HG03039 (cell line): ENCODE measurements around the gene RNF130.
"Not testable (repeated sequence)": the region's sequence is repeated elsewhere in the genome, so short reads cannot be mapped to it uniquely, and the experiment has no call there.

Source experiments
- ATAC-seq: cut with Tn5 transposase; IDR thresholded peaks from one replicate; pipeline ENCODE4 v1.9.1; 2021; ENCODE audit warnings: mild to moderate bottlenecking, moderate library complexity; ENCODE audit not compliant: unreplicated experiment

Gene RNF130

DNA sequence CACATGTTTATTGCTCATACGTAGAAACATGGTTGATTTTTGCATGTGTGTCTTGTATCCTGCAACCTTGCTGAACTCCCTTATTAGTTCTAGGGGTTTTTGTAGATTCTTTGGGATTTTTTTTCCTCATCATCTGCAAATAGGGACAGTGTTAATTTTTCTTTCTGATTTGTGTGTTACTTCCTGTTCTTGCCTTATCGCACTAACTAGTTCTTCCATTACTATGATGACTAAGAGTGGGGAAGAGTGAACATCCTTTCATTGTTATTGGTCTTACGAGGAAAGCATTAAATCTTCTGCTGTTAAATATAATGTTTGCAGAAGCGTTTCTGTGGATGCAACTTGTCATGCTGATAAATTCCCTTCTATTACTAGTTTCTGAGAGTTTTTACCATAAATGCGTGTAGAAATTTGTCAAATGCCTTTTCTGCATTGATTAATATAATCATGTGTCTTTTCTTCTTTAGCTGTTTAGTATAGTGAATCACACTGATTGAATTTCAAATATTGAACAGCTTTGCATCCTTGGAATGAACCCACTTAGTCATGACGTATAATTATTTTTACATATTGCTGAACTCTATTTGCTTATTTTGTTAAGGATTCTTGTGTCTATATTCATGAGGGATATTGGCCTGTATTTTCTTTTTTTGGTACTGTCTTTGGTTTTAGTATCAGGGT is 32.1 kb upstream of the RNF130 start:
- no peak for ATAC-seq

DNA sequence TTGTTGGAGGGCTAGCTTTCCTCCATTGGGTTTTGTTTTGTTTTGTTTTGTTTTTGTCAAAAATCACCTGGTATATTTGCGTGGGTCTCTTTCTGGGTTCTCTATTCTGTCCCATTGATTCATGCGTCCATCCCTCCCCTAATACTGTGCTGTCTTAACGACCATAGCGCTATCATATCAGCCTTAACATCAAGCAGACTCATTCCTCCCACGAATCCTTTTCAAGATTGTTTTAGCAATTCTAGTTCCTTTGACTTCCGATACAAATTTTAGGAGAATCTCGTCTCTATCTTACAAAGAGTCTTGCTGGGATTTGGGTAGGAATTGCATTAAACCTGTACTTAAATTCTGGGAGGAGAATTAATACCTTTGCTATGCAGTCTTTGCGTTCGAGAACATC is 31.1 kb upstream of the RNF130 start:
- ATAC-seq: no peak

DNA sequence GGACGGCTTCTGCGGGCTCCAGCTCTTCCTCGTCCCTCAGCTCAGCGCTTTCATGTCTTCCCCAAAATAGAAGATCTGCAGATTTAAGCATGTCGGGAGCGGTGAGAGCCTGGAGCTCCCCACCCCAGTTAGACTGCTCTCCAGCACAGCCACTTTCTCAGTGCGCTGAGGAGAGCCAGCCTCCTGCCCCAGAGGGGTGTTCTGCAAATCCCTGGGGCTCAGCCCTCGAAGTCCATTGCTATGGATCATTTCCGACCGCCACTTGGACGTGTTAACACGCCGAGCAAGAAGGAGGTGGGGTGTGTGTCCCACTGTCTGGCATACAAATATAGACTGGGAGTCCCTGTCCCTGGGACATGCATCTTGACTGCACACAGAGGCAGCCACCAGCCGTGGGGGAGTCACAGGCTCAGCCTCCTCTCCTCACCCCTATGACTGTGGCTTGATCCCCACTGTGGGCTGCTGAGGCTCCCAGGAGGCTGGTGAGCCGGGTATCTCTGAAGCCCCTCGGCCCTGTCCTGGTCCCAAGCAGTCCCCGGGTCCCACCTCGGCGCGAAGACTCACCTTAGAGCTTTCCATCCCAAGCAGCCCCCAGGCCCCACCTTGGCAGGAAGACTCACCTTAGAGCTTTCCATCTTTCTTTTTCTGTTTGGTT is 30.0 kb upstream of the RNF130 start:
- ATAC-seq: no peak

DNA sequence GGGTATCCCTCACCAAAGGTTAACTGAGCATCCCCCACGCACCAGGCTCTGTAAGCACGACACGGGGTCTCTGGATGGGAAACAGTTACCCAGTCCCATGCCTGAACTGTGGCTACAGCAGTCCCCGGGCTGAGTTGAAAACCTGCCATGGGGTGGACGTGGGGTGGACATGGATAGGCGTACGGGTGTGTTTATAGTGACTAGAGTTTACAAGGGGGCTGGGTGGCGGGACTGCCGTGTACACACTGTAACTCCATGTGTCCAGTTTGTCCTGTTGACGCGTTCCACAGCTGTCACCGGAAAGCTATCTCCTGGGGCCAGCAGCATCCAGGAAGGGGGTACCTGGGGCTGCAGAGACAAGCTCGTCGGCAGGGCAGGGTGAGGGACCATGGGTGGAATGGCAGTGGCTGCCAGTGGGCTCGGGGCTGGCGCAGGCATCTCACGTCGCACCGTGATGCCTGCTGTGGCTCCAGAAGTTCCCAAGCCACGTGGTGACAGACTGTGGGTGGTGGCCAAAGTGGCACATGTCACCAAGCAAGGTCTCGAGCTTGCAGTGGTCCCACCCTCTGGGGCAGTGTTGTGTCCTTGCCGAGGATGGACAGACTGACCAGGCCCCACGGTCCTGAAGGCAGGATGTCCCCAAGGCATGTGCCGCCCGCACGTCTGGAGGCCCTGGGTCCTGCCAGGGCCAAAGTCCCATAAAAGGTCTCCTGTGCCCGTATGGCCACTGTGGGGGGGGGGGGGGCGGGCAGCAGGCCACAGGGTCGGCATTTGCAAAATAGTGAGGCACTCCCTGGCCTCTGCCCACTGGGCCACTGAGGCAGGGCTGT is 29.3 kb upstream of the RNF130 start:
- ATAC-seq: no peak

DNA sequence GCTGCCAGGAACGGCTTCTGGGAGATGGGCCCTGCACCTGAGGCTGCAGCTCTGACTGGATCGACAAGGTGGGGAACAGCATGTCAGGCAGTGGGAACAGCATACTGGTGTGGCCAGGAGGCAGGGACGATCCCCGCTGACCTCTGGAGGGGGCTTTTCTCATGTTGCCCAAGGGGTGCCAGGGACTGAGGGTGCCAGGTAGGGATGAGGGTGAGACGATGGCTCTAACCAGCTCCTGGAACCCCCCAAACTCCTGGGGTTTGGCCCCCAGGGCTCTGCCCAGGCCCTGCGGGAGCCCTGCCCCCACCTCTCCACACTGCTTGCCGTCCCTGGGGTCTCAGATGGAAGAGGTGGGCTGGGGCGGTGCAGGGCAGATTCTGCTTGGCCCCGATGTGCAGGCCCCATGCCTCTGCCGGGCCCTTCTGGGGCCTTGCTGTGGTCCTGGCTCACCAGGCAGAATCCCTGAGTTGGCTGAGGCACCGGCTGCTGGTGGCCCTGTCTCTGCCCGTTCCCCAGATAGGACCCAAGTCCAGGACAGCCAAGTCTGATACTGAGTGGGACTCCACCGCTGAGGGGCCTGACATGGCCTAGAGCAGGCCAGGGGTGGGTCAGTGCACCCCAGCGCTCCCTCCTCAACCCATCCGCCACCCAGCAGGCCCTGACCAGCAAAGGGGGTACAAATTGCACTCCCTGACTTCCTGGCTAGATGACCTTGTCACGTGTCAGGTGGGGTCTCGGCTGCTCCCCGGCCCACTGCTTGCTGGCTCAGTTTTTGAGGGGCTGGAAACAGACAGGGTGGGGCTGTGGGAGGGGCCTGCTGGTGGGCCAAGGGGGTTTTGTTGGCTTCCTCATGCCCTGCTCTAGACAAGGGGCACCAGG is 28.4 kb upstream of the RNF130 start:
- ATAC-seq: no peak

DNA sequence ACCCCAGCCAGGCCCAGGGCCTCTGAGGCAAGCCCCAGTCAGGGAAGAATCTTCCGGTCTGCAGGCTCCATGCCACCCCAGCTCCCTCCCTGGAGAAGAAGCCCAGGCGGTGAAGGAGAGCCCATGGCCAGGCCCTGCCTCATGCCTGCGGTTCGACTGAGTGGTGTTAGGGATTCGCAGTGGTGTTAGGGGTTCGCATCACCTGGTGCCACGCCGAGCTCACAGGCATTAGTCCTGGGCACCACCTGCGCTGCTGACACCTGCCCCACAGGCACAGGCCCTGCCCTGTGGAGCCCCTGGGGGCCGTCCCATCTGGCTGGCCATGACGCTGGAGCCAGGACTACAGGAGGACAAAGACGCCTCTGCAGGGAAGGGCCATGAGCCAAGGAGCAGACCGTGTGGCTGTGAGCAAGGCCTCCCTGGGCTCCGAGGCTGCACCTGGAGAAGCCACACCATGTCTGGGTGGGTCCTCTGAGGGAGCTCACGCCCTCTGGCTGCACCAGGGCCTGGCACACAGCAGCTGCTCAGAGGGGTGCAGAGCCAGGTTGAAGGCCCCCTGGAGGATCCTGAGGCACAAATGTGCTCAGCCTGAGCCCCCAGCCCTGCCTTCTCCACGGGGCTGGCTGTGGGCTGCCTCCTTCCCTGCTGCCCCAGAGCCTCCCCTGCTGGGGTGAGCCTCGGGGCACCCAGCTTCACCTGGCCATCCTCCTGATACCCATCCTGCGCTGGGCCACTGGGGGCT is 27.6 kb upstream of the RNF130 start:
- no peak for ATAC-seq

DNA sequence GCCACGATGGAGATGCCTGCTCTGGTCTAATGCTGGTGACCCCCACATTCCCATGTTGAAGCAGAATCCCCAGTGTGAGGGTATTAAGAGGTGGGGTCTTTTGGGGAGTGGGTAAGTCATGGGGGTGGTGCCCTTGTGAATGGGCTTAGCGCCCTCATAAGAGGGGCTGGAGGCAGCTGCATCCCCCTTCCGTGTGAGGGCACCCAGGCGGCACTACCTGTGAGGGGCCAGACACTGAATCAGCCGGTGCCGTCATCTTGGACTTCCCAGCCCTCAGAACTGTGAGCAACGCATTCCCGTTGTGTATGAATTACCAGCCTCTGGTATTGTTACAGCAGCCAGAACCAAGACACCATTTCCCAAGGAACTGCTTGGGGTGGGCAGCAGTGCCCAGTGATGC is 27.0 kb upstream of the RNF130 start:
- ATAC-seq: no peak

DNA sequence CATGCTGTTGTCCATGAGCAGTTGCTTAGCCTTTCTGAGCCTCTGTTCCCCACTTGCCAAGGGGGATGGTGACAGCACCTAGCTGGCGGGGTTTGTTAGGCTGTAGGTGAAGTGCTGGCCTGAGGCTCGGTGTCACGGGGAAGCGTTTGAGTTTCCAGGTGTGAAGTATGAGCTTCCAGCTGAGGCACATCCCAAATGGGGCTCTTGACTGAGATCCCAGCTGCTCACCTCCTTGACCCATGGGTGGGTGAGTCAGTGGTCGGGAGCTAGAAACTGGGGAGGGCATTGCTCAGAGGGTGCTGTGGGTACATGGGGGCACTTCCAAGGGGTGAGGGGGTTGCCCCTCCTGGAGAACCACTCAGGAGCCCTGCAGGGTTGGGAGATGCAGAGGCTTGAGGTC is 26.4 kb upstream of the RNF130 start:
- no peak for ATAC-seq

DNA sequence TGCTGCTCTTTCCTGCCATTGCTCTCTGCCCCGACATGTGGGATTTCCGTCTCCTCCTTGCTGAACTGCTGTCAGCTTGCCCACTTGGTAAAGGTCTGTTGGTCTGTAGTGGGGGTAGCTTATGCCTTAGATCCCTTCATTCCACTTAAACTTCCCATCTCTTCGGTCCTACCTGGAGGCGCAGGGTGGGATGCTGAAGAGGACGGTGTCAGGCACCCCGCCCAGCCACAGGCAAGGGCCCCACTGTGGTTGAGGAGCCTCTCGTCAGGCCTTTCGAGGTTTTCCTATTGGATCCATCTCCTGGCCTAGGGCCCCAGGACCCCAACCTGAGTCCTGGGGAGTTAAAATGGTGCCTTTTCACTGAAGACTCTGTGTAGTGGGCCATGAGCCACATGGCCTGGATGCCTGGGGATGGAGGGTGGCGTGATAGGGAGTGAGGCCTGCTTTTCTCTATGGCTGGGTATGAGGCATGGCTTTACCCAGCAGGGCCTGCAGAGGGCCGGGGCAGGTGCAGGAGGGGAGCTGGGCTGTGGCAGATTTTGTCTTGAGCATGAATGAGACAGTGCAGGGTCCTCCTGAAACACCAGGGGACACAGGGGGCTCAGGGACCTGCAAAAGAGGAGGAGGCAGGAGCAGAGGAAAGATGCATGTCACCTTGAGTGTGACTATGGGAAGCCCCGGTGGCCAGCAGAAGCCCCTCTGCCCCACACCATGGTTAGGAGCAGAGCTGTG is 25.8 kb upstream of the RNF130 start:
- ATAC-seq: no peak

DNA sequence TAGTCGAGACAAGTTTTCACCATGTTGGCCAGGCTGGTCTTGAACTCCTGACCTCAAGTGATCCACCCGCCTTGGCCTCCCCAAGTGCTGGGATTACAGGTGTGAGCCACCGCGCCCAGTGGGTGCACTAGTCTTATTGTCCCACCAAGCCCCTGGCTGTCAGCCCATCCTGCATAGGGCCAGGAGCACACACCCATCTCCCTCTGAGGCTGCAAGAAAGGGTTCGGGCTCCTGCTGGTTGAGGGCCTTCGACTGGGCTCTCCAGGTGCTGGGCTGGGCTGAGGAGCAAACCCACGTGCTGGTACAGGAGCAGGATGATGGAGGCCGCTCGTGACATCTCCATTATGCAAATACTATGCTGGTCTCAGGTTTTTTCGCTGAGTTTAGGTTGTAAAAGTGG is 25.1 kb upstream of the RNF130 start:
- no peak for ATAC-seq

DNA sequence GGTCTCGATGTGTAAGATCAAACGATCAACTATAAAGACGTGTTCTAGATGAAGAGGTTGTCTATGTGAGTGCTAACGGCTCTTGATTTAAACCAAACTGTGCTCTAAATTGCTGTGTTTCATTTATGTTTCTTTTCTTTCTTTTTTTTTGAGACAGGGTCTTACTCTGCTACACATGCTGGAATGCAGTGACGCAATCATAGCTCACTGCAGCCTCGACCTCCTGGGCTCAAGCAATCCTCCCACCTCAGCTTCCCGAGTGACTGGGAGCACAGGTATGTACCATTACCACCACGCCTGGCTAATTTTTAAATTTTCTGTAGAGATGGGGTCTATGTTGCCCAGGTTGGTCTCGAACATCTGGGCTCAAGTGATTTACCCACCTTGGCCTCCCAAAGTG is 24.0 kb upstream of the RNF130 start:
- ATAC-seq: no peak

DNA sequence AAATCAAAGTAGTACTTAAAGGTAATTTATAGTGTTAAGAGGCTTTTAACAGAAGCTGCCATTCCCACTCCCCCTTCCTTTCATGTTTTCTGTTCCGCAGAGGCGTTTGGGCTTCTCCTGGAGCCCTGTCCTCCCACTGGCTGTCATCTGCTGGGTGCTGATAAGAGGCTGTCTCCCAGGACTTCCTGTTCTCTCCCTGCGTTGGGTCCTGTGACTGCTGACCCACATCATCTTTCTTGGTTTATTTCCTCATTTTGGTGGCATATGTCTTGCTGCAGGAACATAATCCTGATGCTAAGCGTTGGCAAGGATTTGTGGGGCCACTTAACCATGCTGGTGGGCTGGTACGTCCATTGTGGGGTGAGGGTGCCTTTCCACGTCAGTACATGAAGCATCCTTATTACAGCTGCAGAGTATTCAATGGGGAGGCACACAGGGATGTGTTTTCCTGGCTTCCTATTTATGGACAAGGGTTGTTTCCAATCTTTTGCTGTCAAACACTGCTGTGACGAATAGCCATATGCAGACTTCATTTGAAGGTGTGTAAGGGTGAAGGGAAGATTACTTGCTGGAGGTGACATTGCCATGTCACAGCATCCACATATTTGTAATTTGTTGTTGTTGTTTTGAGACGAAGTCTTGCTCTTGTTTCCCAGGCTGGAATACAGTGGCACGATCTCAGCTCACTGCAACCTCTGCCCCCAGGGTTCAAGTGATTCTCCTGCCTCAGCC is 22.3 kb upstream of the RNF130 start:
- ATAC-seq: no peak

DNA sequence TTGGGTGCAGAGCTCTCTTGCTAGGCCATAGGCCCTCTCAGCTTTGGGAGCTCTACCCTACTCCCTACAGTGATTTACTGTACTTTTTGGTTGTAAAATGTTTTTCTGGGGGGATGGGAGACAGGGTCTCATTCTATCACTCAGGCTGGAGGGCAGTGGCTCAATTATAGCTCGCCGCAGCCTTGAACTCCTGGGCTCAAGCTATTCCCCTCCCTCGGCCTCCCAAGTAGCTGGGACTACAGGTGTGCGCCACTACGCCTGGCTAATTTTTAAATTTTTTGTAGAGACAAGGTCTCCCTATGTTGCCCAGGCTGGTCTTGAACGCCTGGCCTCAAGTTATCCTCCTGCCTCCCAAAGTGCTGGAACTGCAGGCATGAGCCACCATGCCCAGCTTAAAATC is 21.7 kb upstream of the RNF130 start:
- ATAC-seq: no peak

DNA sequence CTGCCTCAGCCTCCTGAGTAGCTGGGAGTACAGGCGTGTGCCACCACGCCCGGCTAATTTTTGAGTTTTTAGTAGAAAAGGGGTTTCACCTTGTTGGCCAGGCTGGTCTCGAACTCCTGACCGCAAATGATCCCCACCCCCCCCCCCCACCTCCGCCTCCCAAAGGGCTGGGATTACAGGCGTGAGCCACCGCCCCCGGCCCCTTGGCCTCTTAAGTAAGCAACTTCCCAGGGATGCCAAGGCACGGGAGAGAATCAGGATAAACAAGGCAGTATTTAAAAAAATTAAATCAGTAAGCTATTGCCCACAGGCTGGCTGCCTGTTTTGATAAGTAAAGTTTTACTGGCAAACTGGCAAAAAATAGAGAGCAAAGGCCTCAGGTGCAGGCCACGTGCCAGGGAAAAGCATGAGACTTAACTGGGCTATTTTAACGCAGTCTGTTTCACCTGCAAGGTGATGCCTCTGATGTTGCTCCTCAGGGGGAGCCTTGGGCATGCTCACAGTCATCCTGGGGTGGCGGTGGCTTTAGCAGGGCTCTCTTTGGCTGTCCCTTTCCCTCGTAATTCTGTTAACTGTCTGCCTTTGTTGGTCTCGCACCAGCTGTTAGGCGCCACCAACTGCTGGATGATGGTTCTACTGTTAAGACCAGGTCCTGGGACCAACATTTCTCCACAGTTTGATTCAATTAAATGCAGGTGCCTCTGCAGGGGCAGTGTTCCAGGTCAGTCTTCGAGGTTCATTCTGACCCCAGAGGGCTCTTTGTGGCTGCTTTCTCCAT is 19.4 kb upstream of the RNF130 start:
- no peak for ATAC-seq

DNA sequence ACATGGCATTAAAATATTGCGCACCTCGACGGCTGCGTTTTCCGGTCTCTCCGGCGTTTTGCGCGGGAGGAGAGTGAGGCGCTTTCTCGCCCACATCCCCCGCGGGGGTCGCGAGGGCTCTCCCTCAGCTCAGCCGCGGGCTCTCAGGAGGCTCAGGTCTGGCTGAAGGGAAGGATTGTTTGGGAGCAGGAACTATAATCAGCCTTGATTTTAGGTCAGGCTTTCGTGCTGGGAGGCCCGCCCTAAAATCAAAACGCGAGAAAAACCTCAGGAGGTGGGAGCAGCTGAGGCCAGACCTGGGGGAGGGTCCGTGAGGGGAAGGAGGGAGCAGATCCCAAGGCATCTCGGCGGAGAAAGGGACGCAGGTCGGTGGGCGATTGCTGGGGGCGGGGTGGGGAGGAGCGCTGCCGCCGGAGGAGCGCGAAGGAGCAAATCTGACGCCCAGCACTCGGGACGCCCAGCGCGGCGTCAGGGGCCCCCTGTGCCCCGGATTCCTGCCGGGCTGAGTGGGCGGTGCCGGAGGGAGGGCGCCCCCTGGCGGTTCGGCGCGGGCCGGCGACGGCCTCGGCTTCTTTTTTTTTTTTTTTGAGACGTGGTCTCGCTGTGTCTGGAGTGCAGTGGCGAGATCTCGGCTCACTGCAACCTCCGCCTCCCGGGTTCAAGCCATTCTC is 18.7 kb upstream of the RNF130 start:
- no peak for ATAC-seq

DNA sequence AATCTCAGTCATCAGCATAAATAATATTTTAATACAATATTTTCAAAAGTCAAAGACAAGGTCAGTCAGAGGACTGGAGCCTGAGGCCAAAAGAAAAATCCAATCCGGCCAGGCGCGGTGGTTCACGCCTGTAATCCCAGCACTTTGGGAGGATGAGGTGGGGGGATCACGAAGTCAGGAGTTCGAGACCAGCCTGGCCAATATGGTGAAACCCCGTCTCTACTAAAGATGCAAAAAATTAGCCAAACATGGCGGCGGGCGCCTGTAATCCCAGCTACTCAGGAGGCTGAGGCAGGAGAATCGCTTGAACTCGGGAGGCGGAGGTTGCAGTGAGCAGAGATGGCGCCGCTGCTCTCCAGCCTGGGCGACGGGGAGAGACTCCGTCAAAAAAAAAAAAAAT is 18.1 kb upstream of the RNF130 start:
- not testable (repeated sequence) for ATAC-seq

DNA sequence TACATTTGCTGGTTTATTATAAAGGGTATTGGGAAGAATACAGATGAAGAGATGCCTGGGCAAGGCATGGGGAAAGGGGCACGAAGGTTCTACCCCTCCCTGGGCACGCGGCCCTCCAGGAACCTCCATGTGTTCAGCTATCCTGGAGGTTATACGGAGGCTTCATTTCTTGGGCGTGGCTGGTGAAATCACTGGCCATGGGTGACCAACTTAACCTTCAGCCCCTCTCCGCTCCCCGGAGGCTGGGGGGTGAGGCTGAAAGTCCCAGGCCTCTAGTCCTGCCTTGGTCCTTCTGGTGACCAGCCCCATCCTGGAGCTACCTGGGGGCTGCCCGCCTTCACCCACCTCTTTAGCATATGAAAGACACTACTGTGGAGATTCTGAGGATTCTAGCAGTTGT is 17.0 kb upstream of the RNF130 start:
- ATAC-seq: no peak
